Endothelial cell of umbilical vein (primary cell): ENCODE measurements around the gene NELL2.

Source experiments
- CTCF ChIP-seq, 2 donors: IDR thresholded peaks; 1 replicate in 1 of 2; 2 replicates in 1 of 2; pipeline ENCODE4 v1.5.1; 2011; ENCODE audit warnings: low read length in 2 of 2, mild to moderate bottlenecking in 2 of 2, moderate library complexity in 2 of 2, control low read depth in 1 of 2, inconsistent platforms in 1 of 2, low read depth in 1 of 2; ENCODE audit not compliant: insufficient read depth in 1 of 2; ENCODE audit errors: extremely low read depth in 1 of 2
- FOS ChIP-seq: IDR thresholded peaks from 2 replicates; pipeline ENCODE4 v1.6.1; 2011; ENCODE audit warnings: mild to moderate bottlenecking, low read length, moderate library complexity, borderline replicate concordance; ENCODE audit not compliant: insufficient read depth
- MYC ChIP-seq: IDR thresholded peaks from one replicate; pipeline ENCODE4 v1.6.1; 2011; ENCODE audit warnings: mild to moderate bottlenecking, low read depth, low read length
- POLR2A ChIP-seq: IDR thresholded peaks from 2 replicates; pipeline ENCODE4 v1.6.1; 2012; ENCODE audit warnings: low read depth, mild to moderate bottlenecking, control low read depth, low read length
- POLR2AphosphoS5 ChIP-seq: IDR thresholded peaks from 2 replicates; pipeline ENCODE4 v1.6.1; 2012; ENCODE audit warnings: low read depth, mild to moderate bottlenecking, control low read depth, low read length, moderate library complexity; ENCODE audit not compliant: insufficient read depth

DNA sequence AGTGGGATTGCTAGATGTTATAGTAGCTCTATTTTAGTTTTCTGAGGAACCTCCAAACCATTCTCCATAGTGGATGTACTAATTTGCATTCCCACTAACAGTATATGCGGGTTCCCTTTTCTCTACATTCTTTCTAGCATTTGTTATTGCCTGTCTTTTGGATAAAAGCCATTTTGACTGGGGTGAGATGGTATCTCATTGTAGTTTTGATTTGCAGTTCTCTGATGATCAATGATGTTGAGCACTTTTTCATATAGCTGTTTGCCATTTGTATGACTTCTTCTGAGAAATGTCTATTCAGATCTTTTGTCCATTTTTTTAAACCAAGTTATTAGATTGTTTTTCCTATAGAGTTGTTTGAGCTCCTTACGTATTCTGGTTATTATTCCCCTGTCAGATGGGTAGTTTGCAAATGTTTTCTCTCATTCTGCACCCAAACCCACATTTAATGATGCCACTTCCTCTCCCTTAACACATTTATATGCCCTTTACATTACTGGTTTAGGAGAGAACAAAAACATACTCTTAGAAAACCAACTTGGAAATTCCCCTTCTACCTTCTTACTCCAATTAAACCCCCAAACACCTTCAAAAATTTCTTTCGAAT lies 48.2 kb downstream of the NELL2 start:
- TF ChIP-seq CTCF (IDR thresholded peaks at IDR 0.05; ENCODE audit: extremely low read depth in 1 of 2, insufficient read depth in 1 of 2, low read depth in 1 of 2, low read length in 2 of 2) (no peak), FOS (no peak), POLR2A (no peak), POLR2AphosphoS5 (no peak), MYC (no peak)
